Measurements from ENCODE around the gene SLC25A3. TPM values are rescaled to one million over a fixed set of nuclear protein-coding genes. Genes with fewer than 3 reads are reported as not detected.

SLC25A3 gene
- total and polyA plus RNA-seq, 5 donors, result 961 to 1,403 (median 1,087) TPM

Other genes starting within 250 kb of the SLC25A3 start
- gene TMPO, start 78.1 kb upstream of the SLC25A3 start, total RNA-seq, result 10 to 100 TPM; 18.8 to 28.9 (median 21.6) TPM
- gene TMPO, start 78.1 kb upstream of the SLC25A3 start, polyA plus RNA-seq, result 14.8 TPM
- 10 to 100 TPM in 1 of 4 donors, 1 to 10 TPM in 3; 4.9 to 10.3 (median 6.3) TPM for gene IKBIP, start 51.1 kb downstream of the SLC25A3 start, total RNA-seq
- gene IKBIP, start 51.1 kb downstream of the SLC25A3 start, polyA plus RNA-seq, result 8.1 TPM
- gene APAF1, start 51.6 kb downstream of the SLC25A3 start, total RNA-seq, result 1 to 10 TPM; 4.0 to 7.1 (median 4.5) TPM
- gene APAF1, start 51.6 kb downstream of the SLC25A3 start, polyA plus RNA-seq, result 2.9 TPM

All from right cardiac atrium (tissue), 5 donors.